HEK293 (cell line): ENCODE data around the gene RNF2.

ENCODE experiments used
- CTCF ChIA-PET: fragments of 350-600 bp; formaldehyde crosslinking; extraction: SDS; loops from one replicate; lab custom pipeline; 2021; ENCODE audit warnings: antibody characterized with exemption; lab: Yijun Ruan, JAX
- POLR2A ChIA-PET: fragments of 300-600 bp; formaldehyde crosslinking; extraction: SDS; loops from one replicate; lab custom pipeline; 2020; ENCODE audit warnings: antibody characterized with exemption, inconsistent platforms; lab: Yijun Ruan, JAX
- H3K27ac ChIP-seq: fragments of 200-500 bp; sonication (Bioruptor generic); 2 replicates; pipeline ENCODE4 v1.5.1; 2014; ENCODE audit warnings: low read depth, low read length, control low read depth, inconsistent platforms; ENCODE audit errors: extremely low read depth
- H3K36me3 ChIP-seq, 2 experiments: fragments of 200-500 bp in 1 of 2; sonication (Bioruptor generic) in 1 of 2; 1 replicate in 1 of 2; 2 replicates in 1 of 2; pipeline ENCODE4 v1.5.1; 2014 to 2017; ENCODE audit warnings: inconsistent platforms in 2 of 2, low read length in 2 of 2; ENCODE audit not compliant: control insufficient read depth in 2 of 2, insufficient read depth in 1 of 2
- H3K4me1 ChIP-seq: fragments of 200-500 bp; sonication (Bioruptor generic); 2 replicates; pipeline ENCODE4 v1.5.1; 2014; ENCODE audit warnings: mild to moderate bottlenecking, low read length, inconsistent platforms; ENCODE audit not compliant: control insufficient read depth, insufficient read depth
- H3K4me3 ChIP-seq: 2 replicates; pipeline ENCODE4 v1.5.1; 2011; ENCODE audit warnings: low read depth, mild to moderate bottlenecking, control low read depth, low read length, moderate library complexity
- H3K9me3 ChIP-seq: fragments of 200-500 bp; sonication (Bioruptor generic); 2 replicates; pipeline ENCODE4 v1.5.1; 2014; ENCODE audit warnings: low read depth, low read length, inconsistent platforms; ENCODE audit not compliant: control insufficient read depth, insufficient read depth
- KLF17 ChIP-seq: fragments of 450-650 bp; formaldehyde crosslinking; IDR thresholded peaks from 2 replicates; pipeline ENCODE4 v1.5.1; 2016; ENCODE audit warnings: missing biosample characterization, missing genetic modification characterization
- PBX3 ChIP-seq: sonication (generic); formaldehyde crosslinking; IDR thresholded peaks from 2 replicates; pipeline ENCODE4 v1.8.1; 2022; ENCODE audit warnings: mild to moderate bottlenecking, moderate library complexity, missing genetic modification reagents
- SP2 ChIP-seq: fragments of 450-650 bp; formaldehyde crosslinking; IDR thresholded peaks from 2 replicates; pipeline ENCODE4 v1.5.1; 2016; ENCODE audit warnings: missing biosample characterization, missing genetic modification characterization
- ZBTB49 ChIP-seq: fragments of 450-650 bp; formaldehyde crosslinking; IDR thresholded peaks from 2 replicates; pipeline ENCODE4 v1.5.1; 2016; ENCODE audit warnings: missing biosample characterization, missing genetic modification characterization, low read depth
- ZFP69B ChIP-seq: fragments of 450-650 bp; formaldehyde crosslinking; IDR thresholded peaks from 2 replicates; pipeline ENCODE4 v1.5.1; 2016; ENCODE audit warnings: missing biosample characterization, missing genetic modification characterization
- ZIC2 ChIP-seq: fragments of 450-650 bp; formaldehyde crosslinking; IDR thresholded peaks from 2 replicates; pipeline ENCODE4 v1.5.1; 2016; ENCODE audit warnings: missing biosample characterization, missing genetic modification characterization
- ZNF146 ChIP-seq: fragments of 450-650 bp; formaldehyde crosslinking; IDR thresholded peaks from 2 replicates; pipeline ENCODE4 v1.5.1; 2016; ENCODE audit warnings: missing biosample characterization, missing genetic modification characterization
- ZNF2 ChIP-seq: fragments of 450-650 bp; formaldehyde crosslinking; IDR thresholded peaks from 2 replicates; pipeline ENCODE4 v1.5.1; 2016; ENCODE audit warnings: missing biosample characterization, missing genetic modification characterization
- ZNF211 ChIP-seq: fragments of 450-650 bp; formaldehyde crosslinking; IDR thresholded peaks from 2 replicates; pipeline ENCODE4 v1.5.1; 2016; ENCODE audit warnings: low read depth, missing biosample characterization, missing genetic modification characterization
- ZNF239 ChIP-seq: fragments of 450-650 bp; formaldehyde crosslinking; IDR thresholded peaks from 2 replicates; pipeline ENCODE4 v1.5.1; 2016; ENCODE audit warnings: missing biosample characterization, missing genetic modification characterization
- ZNF24 ChIP-seq: fragments of 450-650 bp; formaldehyde crosslinking; IDR thresholded peaks from 2 replicates; pipeline ENCODE4 v1.5.1; 2016; ENCODE audit warnings: missing biosample characterization, missing genetic modification characterization
- ZNF274 ChIP-seq, 2 experiments: fragments of 200-500 bp in 1 of 2; fragments of 450-650 bp in 1 of 2; sonication (Bioruptor generic) in 1 of 2; formaldehyde crosslinking in 1 of 2; IDR thresholded peaks; 2 replicates each; pipeline versions ENCODE4 v1.5.1 to v1.6.1; 2014 to 2016; ENCODE audit warnings: borderline replicate concordance in 1 of 2, inconsistent platforms in 1 of 2, low read length in 1 of 2, missing biosample characterization in 1 of 2, missing genetic modification characterization in 1 of 2
- ZNF341 ChIP-seq: fragments of 450-650 bp; formaldehyde crosslinking; IDR thresholded peaks from 2 replicates; pipeline ENCODE4; 2016; ENCODE audit warnings: low read depth, missing biosample characterization, missing genetic modification characterization
- ZNF423 ChIP-seq: fragments of 450-650 bp; formaldehyde crosslinking; IDR thresholded peaks from 2 replicates; pipeline ENCODE4 v1.5.1; 2016; ENCODE audit warnings: missing biosample characterization, missing genetic modification characterization
- ZNF473 ChIP-seq: fragments of 450-650 bp; formaldehyde crosslinking; IDR thresholded peaks from 2 replicates; pipeline ENCODE4 v1.5.1; 2017; ENCODE audit warnings: missing biosample characterization, missing genetic modification characterization
- ZNF521 ChIP-seq: fragments of 450-650 bp; formaldehyde crosslinking; IDR thresholded peaks from 2 replicates; pipeline ENCODE4 v1.5.1; 2017; ENCODE audit warnings: missing biosample characterization, mild to moderate bottlenecking, missing genetic modification characterization
- ZNF549 ChIP-seq: fragments of 450-650 bp; IDR thresholded peaks from 2 replicates; pipeline ENCODE4 v1.5.1; 2018; ENCODE audit warnings: missing biosample characterization, missing genetic modification characterization, mild to moderate bottlenecking, inconsistent platforms, moderate library complexity
- ZNF596 ChIP-seq: fragments of 450-650 bp; IDR thresholded peaks from 2 replicates; pipeline ENCODE4 v1.5.0; 2018; ENCODE audit warnings: missing biosample characterization, mild to moderate bottlenecking, missing genetic modification characterization, moderate library complexity
- ZNF610 ChIP-seq: fragments of 450-650 bp; formaldehyde crosslinking; IDR thresholded peaks from 2 replicates; pipeline ENCODE4 v1.5.1; 2016; ENCODE audit warnings: missing biosample characterization, missing genetic modification characterization, borderline replicate concordance
- ZNF626 ChIP-seq: fragments of 450-650 bp; sonication (Bioruptor Pico); formaldehyde crosslinking; IDR thresholded peaks from 2 replicates; pipeline ENCODE4 v1.5.1; 2018; ENCODE audit warnings: missing biosample characterization, missing genetic modification characterization, inconsistent platforms
- ZNF701 ChIP-seq: fragments of 450-650 bp; formaldehyde crosslinking; IDR thresholded peaks from 2 replicates; pipeline ENCODE4 v1.5.1; 2016; ENCODE audit warnings: missing biosample characterization, missing genetic modification characterization
- ZNF785 ChIP-seq: fragments of 450-650 bp; formaldehyde crosslinking; IDR thresholded peaks from 2 replicates; pipeline ENCODE4 v1.5.1; 2016; ENCODE audit warnings: missing biosample characterization, missing genetic modification characterization
- ZNF830 ChIP-seq: fragments of 450-650 bp; IDR thresholded peaks from 2 replicates; pipeline ENCODE4 v1.5.0; 2018; ENCODE audit warnings: missing biosample characterization, missing genetic modification characterization, low read depth, mild to moderate bottlenecking, moderate library complexity
- TF ChIP-seq, protein P1 (sequence below): IDR thresholded peaks from 2 replicates; pipeline ENCODE4 v1.6.1; 2011; ENCODE audit warnings: mild to moderate bottlenecking, low read depth, low read length, borderline replicate concordance
- TF ChIP-seq, protein P2 (sequence below): fragments of 450-650 bp; formaldehyde crosslinking; IDR thresholded peaks from 2 replicates; pipeline ENCODE4 v1.5.1; 2016; ENCODE audit warnings: missing biosample characterization, missing genetic modification characterization, borderline replicate concordance

Gene RNF2

GRCh38 chr1:185058110-185058509, 12.8 kb downstream of the RNF2 start:
- no peaks in the 10 kb centered on the region; a peak in 1 of 3 replicates for H3K36me3 ChIP-seq
- H3K4me1 ChIP-seq = peaks cover 10% of the 10 kb centered on the region
- TF ChIP-seq ZNF211 (no peak), ZNF24 (tag by site-specific recombination) (no peak), ZNF785 (tag by site-specific recombination) (no peak), ZNF274 (IDR thresholded peaks at IDR 0.05; ENCODE audit: low read length) (no peak), ZNF274 (tag by site-specific recombination; IDR thresholded peaks at IDR 0.05; ENCODE audit: borderline replicate concordance) (no peak), ZNF2 (no peak), ZNF626 (tag by site-specific recombination) (no peak), ZNF341 (tag by site-specific recombination) (no peak), ZNF830 (tag by site-specific recombination) (no peak), ZNF239 (tag by site-specific recombination) (no peak), ZFP69B (no peak), ZBTB49 (no peak), ZNF521 (tag by site-specific recombination) (no peak), ZNF146 (no peak), PBX3 (CRISPR knock-in tag) (no peak), ZNF701 (tag by site-specific recombination) (no peak), ZNF473 (tag by site-specific recombination) (no peak), SP2 (no peak), ZNF549 (tag by site-specific recombination) (no peak), KLF17 (no peak)
- H3K4me3 ChIP-seq = no peak overlapping the region
- H3K27ac ChIP-seq = no peak overlapping the region
- CTCF ChIA-PET = interaction anchor here (0.6 kb wide), 1 partner anchor 366 kb away, joined by 4 read pairs; no protein-coding TSS in a partner anchor
- no peaks in the 10 kb centered on the region for H3K9me3 ChIP-seq
- POLR2A ChIA-PET = interaction anchor here (1.2 kb wide), 1 partner anchor 12 kb away, joined by 5 read pairs; no protein-coding TSS in a partner anchor

GRCh38 chr1:185058876-185059275, 13.5 kb downstream of the RNF2 start:
- POLR2A ChIA-PET = interaction anchor here (0.7 to 1.2 kb wide), 2 partner anchors 11 to 13 kb away, joined by 3 to 5 read pairs; no protein-coding TSS in a partner anchor
- Histone ChIP-seq H3K4me1 (peaks cover 10% of the 10 kb centered on the region), H3K9me3 (no peaks in the 10 kb centered on the region), H3K36me3 (no peaks in the 10 kb centered on the region; a peak in 1 of 3 replicates), H3K4me3 (no peak overlapping the region), H3K27ac (no peak overlapping the region)
- CTCF ChIA-PET = interaction anchor here (1.2 kb wide), 1 partner anchor 10 kb away, joined by 7 read pairs; no protein-coding TSS in a partner anchor
- no peak for TF ChIP-seq ZNF610
- no peak for TF ChIP-seq ZIC2 (tag by site-specific recombination)
- TF ChIP-seq, protein P1, sequence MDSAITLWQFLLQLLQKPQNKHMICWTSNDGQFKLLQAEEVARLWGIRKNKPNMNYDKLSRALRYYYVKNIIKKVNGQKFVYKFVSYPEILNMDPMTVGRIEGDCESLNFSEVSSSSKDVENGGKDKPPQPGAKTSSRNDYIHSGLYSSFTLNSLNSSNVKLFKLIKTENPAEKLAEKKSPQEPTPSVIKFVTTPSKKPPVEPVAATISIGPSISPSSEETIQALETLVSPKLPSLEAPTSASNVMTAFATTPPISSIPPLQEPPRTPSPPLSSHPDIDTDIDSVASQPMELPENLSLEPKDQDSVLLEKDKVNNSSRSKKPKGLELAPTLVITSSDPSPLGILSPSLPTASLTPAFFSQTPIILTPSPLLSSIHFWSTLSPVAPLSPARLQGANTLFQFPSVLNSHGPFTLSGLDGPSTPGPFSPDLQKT = no peak
- no peak for TF ChIP-seq ZNF423 (tag by site-specific recombination)
- TF ChIP-seq ZNF596 (tag by site-specific recombination) = no peak
- TF ChIP-seq, protein P2, sequence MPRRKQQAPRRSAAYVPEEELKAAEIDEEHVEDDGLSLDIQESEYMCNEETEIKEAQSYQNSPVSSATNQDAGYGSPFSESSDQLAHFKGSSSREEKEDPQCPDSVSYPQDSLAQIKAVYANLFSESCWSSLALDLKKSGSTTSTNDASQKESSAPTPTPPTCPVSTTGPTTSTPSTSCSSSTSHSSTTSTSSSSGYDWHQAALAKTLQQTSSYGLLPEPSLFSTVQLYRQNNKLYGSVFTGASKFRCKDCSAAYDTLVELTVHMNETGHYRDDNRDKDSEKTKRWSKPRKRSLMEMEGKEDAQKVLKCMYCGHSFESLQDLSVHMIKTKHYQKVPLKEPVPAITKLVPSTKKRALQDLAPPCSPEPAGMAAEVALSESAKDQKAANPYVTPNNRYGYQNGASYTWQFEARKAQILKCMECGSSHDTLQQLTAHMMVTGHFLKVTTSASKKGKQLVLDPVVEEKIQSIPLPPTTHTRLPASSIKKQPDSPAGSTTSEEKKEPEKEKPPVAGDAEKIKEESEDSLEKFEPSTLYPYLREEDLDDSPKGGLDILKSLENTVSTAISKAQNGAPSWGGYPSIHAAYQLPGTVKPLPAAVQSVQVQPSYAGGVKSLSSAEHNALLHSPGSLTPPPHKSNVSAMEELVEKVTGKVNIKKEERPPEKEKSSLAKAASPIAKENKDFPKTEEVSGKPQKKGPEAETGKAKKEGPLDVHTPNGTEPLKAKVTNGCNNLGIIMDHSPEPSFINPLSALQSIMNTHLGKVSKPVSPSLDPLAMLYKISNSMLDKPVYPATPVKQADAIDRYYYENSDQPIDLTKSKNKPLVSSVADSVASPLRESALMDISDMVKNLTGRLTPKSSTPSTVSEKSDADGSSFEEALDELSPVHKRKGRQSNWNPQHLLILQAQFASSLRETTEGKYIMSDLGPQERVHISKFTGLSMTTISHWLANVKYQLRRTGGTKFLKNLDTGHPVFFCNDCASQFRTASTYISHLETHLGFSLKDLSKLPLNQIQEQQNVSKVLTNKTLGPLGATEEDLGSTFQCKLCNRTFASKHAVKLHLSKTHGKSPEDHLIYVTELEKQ (tag by site-specific recombination) = no peak
